A549 treated with AZD9567 at 1 μM for 4 hours (cell line): ENCODE measurements around the gene TRIM5. TPM values are rescaled to one million over a fixed set of nuclear protein-coding genes. Genes with fewer than 3 reads are reported as not detected.

Source experiments
- total RNA-seq: library from RNA; stranded (reverse); fragments of 200-300 nt; extraction: Qiagen RNA extraction; gene quantifications from 5 replicates; pipeline ENCODE4 v1.2.3, GENCODE V29; 2022; ENCODE audit not compliant: insufficient read depth

Gene TRIM5
- 10.0 to 15.7 TPM (median 11.0 TPM) in 5 replicates for total RNA-seq

GRCh38 chr11:5684646-5685362 lies at the start of gene TRIM5:
TRIM5 (minus strand) TSS chr11:5685074; CDS start chr11:5680177, 4,897 bp downstream.

GRCh38 chr11:5689551-5689983 lies 4.7 kb upstream of the TRIM5 start, which contains the start of gene TRIM22:
TRIM22 (plus strand) TSS chr11:5689790; CDS start chr11:5696233, 6,443 bp downstream.

GRCh38 chr11:5624489-5625279 lies 60.2 kb downstream of the TRIM5 start, which contains the start of gene TRIM34:
TRIM34 (plus strand) TSS chr11:5625001; CDS start chr11:5632332, 7,331 bp downstream.

Other genes with a start within 250 kb of the TRIM5 start
- not detected in 5 replicates for gene OR51I1, start 243.6 kb downstream of the TRIM5 start, total RNA-seq
- not detected in 5 replicates for gene OR51I2, start 235.8 kb downstream of the TRIM5 start, total RNA-seq
- gene OR52D1, start 196.4 kb downstream of the TRIM5 start, total RNA-seq: not detected in 5 replicates
- not detected in 5 replicates for gene UBQLN3, start 175.1 kb downstream of the TRIM5 start, total RNA-seq
- gene UBQLNL, start 168.4 kb downstream of the TRIM5 start, total RNA-seq: 0.03 to 0.05 TPM in 2 of 5 replicates, not detected in the others
- gene OR52H1, start 136.5 kb downstream of the TRIM5 start, total RNA-seq: not detected in 5 replicates
- not detected in 5 replicates for gene OR52B6, start 104.2 kb downstream of the TRIM5 start, total RNA-seq
- 7.6 to 11.2 TPM (median 8.1 TPM) in 5 replicates for gene TRIM6, start 88.4 kb downstream of the TRIM5 start, total RNA-seq
- 2.6 to 3.4 TPM (median 2.8 TPM) in 5 replicates for gene TRIM34, start 60.1 kb downstream of the TRIM5 start, total RNA-seq
- 0.59 to 1.4 TPM (median 0.83 TPM) in 4 of 5 replicates, not detected in the other for gene TRIM22, start 4.7 kb upstream of the TRIM5 start, total RNA-seq
- not detected in 5 replicates for gene OR56B1, start 51.4 kb upstream of the TRIM5 start, total RNA-seq
- not detected in 5 replicates for gene OR52N4, start 69.2 kb upstream of the TRIM5 start, total RNA-seq
- not detected in 5 replicates for gene OR52N5, start 98.3 kb upstream of the TRIM5 start, total RNA-seq
- not detected in 5 replicates for gene OR52N1, start 106.2 kb upstream of the TRIM5 start, total RNA-seq
- not detected in 5 replicates for gene OR52N2, start 123.8 kb upstream of the TRIM5 start, total RNA-seq
- not detected in 5 replicates for gene OR52E6, start 156.8 kb upstream of the TRIM5 start, total RNA-seq
- gene OR52E8, start 172.6 kb upstream of the TRIM5 start, total RNA-seq: not detected in 5 replicates
- not detected in 5 replicates for gene OR52E4, start 195.6 kb upstream of the TRIM5 start, total RNA-seq
- gene OR52E5, start 208.1 kb upstream of the TRIM5 start, total RNA-seq: not detected in 5 replicates